ENCODE measurements around the gene CRYBA2. TPM values are rescaled to one million over a fixed set of nuclear protein-coding genes. Genes with fewer than 3 reads are reported as not detected.

Gene CRYBA2
- total and polyA plus RNA-seq, 9 of the 15 experiments (the other 6 are each of a cell fraction or from before 2014, with no cell fraction given), result 0.11 to 1.8 (median 0.62) TPM; not detected in 5

GRCh38 chr2:218964041-218964771 lies 29.0 kb downstream of the CRYBA2 start (continued):
- TF ChIP-seq RBM14 (IDR thresholded peaks at IDR 0.05; ENCODE audit: borderline replicate concordance, insufficient read depth, low read depth, low read length) (no peak), NR2C2 (CRISPR knock-in tag; IDR thresholded peaks at IDR 0.05) (no peak), NR2C2 (tag; IDR thresholded peaks at IDR 0.05) (peak; percentile 22; the same call in 1 of the 2 replicates), CHCHD3 (CRISPR knock-in tag; IDR thresholded peaks at IDR 0.05) (no peak), SNIP1 (IDR thresholded peaks at IDR 0.05; ENCODE audit: low read depth) (no peak), STAT6 (CRISPR knock-in tag; IDR thresholded peaks at IDR 0.05) (no peak), GATA2 (CRISPR knock-in tag; IDR thresholded peaks at IDR 0.05) (no peak), RBM34 (IDR thresholded peaks at IDR 0.05; ENCODE audit: borderline replicate concordance, insufficient read depth, low read length) (no peak), CBFB (CRISPR knock-in tag; IDR thresholded peaks at IDR 0.05) (no peak), ZNF239 (CRISPR knock-in tag; IDR thresholded peaks at IDR 0.05) (no peak), ASH1L (IDR thresholded peaks at IDR 0.05; ENCODE audit: borderline replicate concordance, low read depth, partially characterized antibody) (no peak), ZNF253 (CRISPR knock-in tag; conservative IDR thresholded peaks at IDR 0.05) (no peak), POLR2G (IDR thresholded peaks at IDR 0.05; ENCODE audit: low read depth, low read length) (no peak), TCF3 (CRISPR knock-in tag; IDR thresholded peaks at IDR 0.05) (peak; percentile 17; the same call in 1 of the 2 replicates), TCF7 (IDR thresholded peaks at IDR 0.05; ENCODE audit: borderline replicate concordance) (no peak), MCM2 (IDR thresholded peaks at IDR 0.05; ENCODE audit: low read depth) (no peak), POLR3A (IDR thresholded peaks at IDR 0.05; ENCODE audit: borderline replicate concordance, extremely low read depth, insufficient read depth, insufficient read length) (no peak), ZZZ3 (IDR thresholded peaks at IDR 0.05) (no peak), HNRNPLL (IDR thresholded peaks at IDR 0.05; ENCODE audit: low read depth, low read length, poor library complexity, severe bottlenecking) (no peak), SMC3 (conservative IDR thresholded peaks at IDR 0.05; ENCODE audit: insufficient read depth, low read depth, low read length) (no peak), MXI1 (IDR thresholded peaks at IDR 0.05; ENCODE audit: low read depth, low read length) (no peak), TBL1XR1 (IDR thresholded peaks at IDR 0.05; ENCODE audit: low read length in 2 of 2) (no peak), FOXJ3 (CRISPR knock-in tag; IDR thresholded peaks at IDR 0.05) (no peak), EHMT2 (IDR thresholded peaks at IDR 0.05) (peak; percentile 68), ZNF707 (CRISPR knock-in tag; conservative IDR thresholded peaks at IDR 0.05) (no peak), TBP (optimal IDR thresholded peaks at IDR 0.05; ENCODE audit: low read depth, low read length) (no peak)
- TF ChIP-seq, protein P1, sequence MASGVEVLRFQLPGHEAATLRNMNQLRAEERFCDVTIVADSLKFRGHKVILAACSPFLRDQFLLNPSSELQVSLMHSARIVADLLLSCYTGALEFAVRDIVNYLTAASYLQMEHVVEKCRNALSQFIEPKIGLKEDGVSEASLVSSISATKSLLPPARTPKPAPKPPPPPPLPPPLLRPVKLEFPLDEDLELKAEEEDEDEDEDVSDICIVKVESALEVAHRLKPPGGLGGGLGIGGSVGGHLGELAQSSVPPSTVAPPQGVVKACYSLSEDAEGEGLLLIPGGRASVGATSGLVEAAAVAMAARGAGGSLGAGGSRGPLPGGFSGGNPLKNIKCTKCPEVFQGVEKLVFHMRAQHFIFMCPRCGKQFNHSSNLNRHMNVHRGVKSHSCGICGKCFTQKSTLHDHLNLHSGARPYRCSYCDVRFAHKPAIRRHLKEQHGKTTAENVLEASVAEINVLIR (CRISPR knock-in tag; IDR thresholded peaks at IDR 0.05), result no peak

Measured in K562 (cell line).